GM18870 (cell line): Measurements from ENCODE around the gene AK2.
"Not testable (repeated sequence)": the region's sequence is repeated elsewhere in the genome, so short reads cannot be mapped to it uniquely, and the experiment has no call there.

Source experiments
- ATAC-seq: cut with Tn5 transposase; IDR thresholded peaks from one replicate; pipeline ENCODE4 v1.9.1; 2021; ENCODE audit warnings: moderate library complexity; ENCODE audit not compliant: unreplicated experiment

AK2 gene

GRCh38 chr1:33024430-33025179 is 12.1 kb downstream of the AK2 start:
- ATAC-seq: not testable (repeated sequence)

GRCh38 chr1:33022650-33023200 is 14.0 kb downstream of the AK2 start:
- no peak for ATAC-seq

GRCh38 chr1:33021567-33022431 is 14.9 kb downstream of the AK2 start:
- ATAC-seq: no peak

GRCh38 chr1:33018112-33018511 is 18.6 kb downstream of the AK2 start:
- no peak for ATAC-seq

- no peak for ATAC-seq
These were observed 19.5 kb downstream of the AK2 start for GRCh38 chr1:33017175-33017574.

GRCh38 chr1:33015216-33015615 is 21.5 kb downstream of the AK2 start:
- ATAC-seq: no peak

- ATAC-seq: no peak
These were observed 22.1 kb downstream of the AK2 start for GRCh38 chr1:33014464-33015163.

GRCh38 chr1:33013791-33014190 is 22.9 kb downstream of the AK2 start:
- no peak for ATAC-seq

- ATAC-seq: no peak
These were observed 24.5 kb downstream of the AK2 start for GRCh38 chr1:33012165-33012564.

- no peak for ATAC-seq
These were observed 25.6 kb downstream of the AK2 start for GRCh38 chr1:33010932-33011731.

- no peak for ATAC-seq
These were observed 27.1 kb downstream of the AK2 start for GRCh38 chr1:33009561-33009960.

GRCh38 chr1:33008051-33008914 is 28.4 kb downstream of the AK2 start:
- ATAC-seq: no peak

GRCh38 chr1:33007190-33008050 is 29.3 kb downstream of the AK2 start:
- no peak for ATAC-seq

GRCh38 chr1:33005838-33006421 is 30.8 kb downstream of the AK2 start:
- no peak for ATAC-seq

GRCh38 chr1:33005117-33005837 is 31.4 kb downstream of the AK2 start:
- no peak for ATAC-seq

GRCh38 chr1:33004613-33005012 is 32.1 kb downstream of the AK2 start:
- ATAC-seq: no peak

GRCh38 chr1:33003657-33004056 is 33.0 kb downstream of the AK2 start:
- no peak for ATAC-seq

- ATAC-seq: no peak
These were observed 34.7 kb downstream of the AK2 start for GRCh38 chr1:33002006-33002405.
